Mucosa of descending colon (tissue), 3 donors: ENCODE results near the gene PIK3C2A. TPM values are rescaled to one million over a fixed set of nuclear protein-coding genes. Genes with fewer than 3 reads are reported as not detected.
"Not testable (repeated sequence)": the region's sequence is repeated elsewhere in the genome, so short reads cannot be mapped to it uniquely, and the experiment has no call there.

ENCODE experiments used
- ATAC-seq: fragments of 200-7000 bp; cut with Tn5 transposase; one replicate; pipeline ENCODE4 v1.9.1; 2020; ENCODE audit warnings: mild to moderate bottlenecking, moderate library complexity
- DNase-seq, 3 donors: peaks; one replicate each; pipeline ENCODE4 v3.0.0-alpha.2; 2020
- H3K36me3 ChIP-seq: fragments of 200-600 bp; one replicate; pipeline ENCODE4 v1.8.0; 2021; ENCODE audit warnings: low read depth, mild to moderate bottlenecking
- H3K4me1 ChIP-seq: fragments of 200-600 bp; one replicate; pipeline ENCODE4 v1.8.0; 2021; ENCODE audit warnings: low read depth, mild to moderate bottlenecking
- H3K4me3 ChIP-seq: fragments of 200-600 bp; one replicate; pipeline ENCODE4 v1.8.0; 2021; ENCODE audit warnings: mild to moderate bottlenecking
- H3K9me3 ChIP-seq: fragments of 200-600 bp; one replicate; pipeline ENCODE4 v1.8.0; 2021; ENCODE audit warnings: mild to moderate bottlenecking
- CTCF ChIP-seq: fragments of 200-600 bp; IDR thresholded peaks from one replicate; pipeline ENCODE4 v1.8.0; 2022; ENCODE audit warnings: antibody characterized with exemption, mild to moderate bottlenecking
- intact Hi-C, 2 donors: fragments of 100-400 bp; cut with DNase I in 1 of 2; cut with micrococcal nuclease in 1 of 2; formaldehyde crosslinking; loops; one replicate each; pipeline versions ENCODE4 v1.11.0 to v1.11.1; 2022; cut with DNase I, micrococcal nuclease
- total RNA-seq, 3 donors: library from RNA; stranded (reverse); fragmentation: NEBNext Ultra II Directional in 2 of 3; extraction: Animal tissue kit (Norgen Biotek cat#: 25700) in 2 of 3; gene quantifications; one replicate each; pipeline versions ENCODE4 v1.2.1 to v1.2.4, GENCODE V29; 2021 to 2023
- donor health status: DM: no; HTN: no; CAD: no; lungs with moderate emphysema.
- donor health status: DM: no; HTN: no; CAD: no.
- donor health status: DM: no; HTN: yes; CAD: no.

Gene PIK3C2A
- total RNA-seq, 3 donors from 2014 or later = 48.5 to 75.7 (median 49.3) TPM

- TF ChIP-seq CTCF = no peak
- ATAC-seq = peak; percentile 30
- Histone ChIP-seq H3K4me1 (no peaks in the 10 kb centered on the region), H3K4me3 (no peak overlapping the region), H3K9me3 (no peaks in the 10 kb centered on the region), H3K36me3 (no peaks in the 10 kb centered on the region)
- no peak for DNase-seq
- intact Hi-C loops = no loop called here
These were observed 23.4 kb upstream of the PIK3C2A start for GRCh38 chr11:17230867-17231851.

- TF ChIP-seq CTCF = no peak
- Histone ChIP-seq H3K36me3 (no peaks in the 10 kb centered on the region), H3K9me3 (no peaks in the 10 kb centered on the region), H3K4me1 (no peaks in the 10 kb centered on the region), H3K4me3 (no peak overlapping the region)
- intact Hi-C loops = no loop called here
- ATAC-seq = no peak
- DNase-seq = no peak
These were observed 21.8 kb upstream of the PIK3C2A start for GRCh38 chr11:17229481-17230152.

GRCh38 chr11:17228186-17228925 is 20.6 kb upstream of the PIK3C2A start:
- ATAC-seq, H3K4me3 ChIP-seq, H3K36me3 ChIP-seq, H3K9me3 ChIP-seq, intact Hi-C loops, DNase-seq, H3K4me1 ChIP-seq: not testable (repeated sequence)

GRCh38 chr11:17224727-17225126 is 16.9 kb upstream of the PIK3C2A start:
- TF ChIP-seq CTCF = no peak
- no peak overlapping the region for H3K4me3 ChIP-seq
- intact Hi-C loops = no loop called here
- ATAC-seq (no peak), DNase-seq (no peak)
- H3K9me3 ChIP-seq = no peaks in the 10 kb centered on the region
- no peaks in the 10 kb centered on the region for H3K4me1 ChIP-seq
- H3K36me3 ChIP-seq = no peaks in the 10 kb centered on the region

- no peaks in the 10 kb centered on the region for H3K36me3 ChIP-seq
- no peaks in the 10 kb centered on the region for H3K4me1 ChIP-seq
- no peak for TF ChIP-seq CTCF
- DNase-seq = no peak
- intact Hi-C loops = no loop called here
- ATAC-seq = no peak
- H3K4me3 ChIP-seq = no peak overlapping the region
- H3K9me3 ChIP-seq = no peaks in the 10 kb centered on the region
These were observed 14.2 kb upstream of the PIK3C2A start for GRCh38 chr11:17221968-17222367.
